K562 (cell line): ENCODE data around the gene STAT4. TPM values are rescaled to one million over a fixed set of nuclear protein-coding genes. Genes with fewer than 3 reads are reported as not detected.

ENCODE experiments used
- ATAC-seq: fragments of 200-7000 bp; cut with Tn5 transposase; 3 replicates; pipeline ENCODE4 v1.9.1; 2020; ENCODE audit warnings: moderate library complexity
- BruUV-seq: library from RNA; stranded (reverse); fragments of 400-500 nt; replicated peaks from 2 replicates; lab custom pipeline; 2021; lab: Mats Ljungman, UMichigan
- CTCF ChIA-PET: fragments of 300-600 bp; formaldehyde crosslinking; extraction: SDS; loops from one replicate; lab custom pipeline; 2021; ENCODE audit warnings: low intra/inter-chr PET ratio; lab: Yijun Ruan, JAX
- POLR2A ChIA-PET: fragments of 300-600, 350-650 bp; sonication (Branson Sonifier 250); formaldehyde crosslinking; extraction: SDS; loops from one replicate; lab custom pipeline; 2021; ENCODE audit warnings: antibody characterized with exemption, inconsistent platforms; lab: Yijun Ruan, JAX
- DNase-seq, 4 experiments: peaks; one replicate each; pipeline versions ENCODE4 v3.0.0 to v3.0.0-alpha.2; 2011 to 2018; ENCODE audit warnings: low spot score in 3 of 4, mixed read lengths in 3 of 4; ENCODE audit errors: extremely low read depth in 1 of 4
- FAIRE-seq: peaks from 2 replicates; lab custom pipeline; 2011; peaks lifted over from hg19 to GRCh38; lab: Jason Lieb, UNC
- H2AFZ ChIP-seq: 2 replicates; pipeline ENCODE4 v1.6.0; 2011; ENCODE audit warnings: low read depth, low read length, control low read depth, inconsistent platforms
- H3K27ac ChIP-seq: fragments of 200-600 bp; 3 replicates; pipeline ENCODE4 v1.8.0; 2011; ENCODE audit warnings: low read depth, mild to moderate bottlenecking, control low read depth, inconsistent platforms, low read length, moderate library complexity, mixed read lengths; ENCODE audit errors: extremely low read depth
- H3K27me3 ChIP-seq, 2 experiments: fragments of 300-600 bp in 1 of 2; 2 replicates in 1 of 2; 3 replicates in 1 of 2; pipeline versions ENCODE4 v1.6.0 to v1.8.0; 2011; ENCODE audit warnings: inconsistent platforms in 2 of 2, low read length in 2 of 2, mild to moderate bottlenecking in 1 of 2, mixed read lengths in 1 of 2, moderate library complexity in 1 of 2; ENCODE audit not compliant: control insufficient read depth in 2 of 2, insufficient read depth in 2 of 2
- H3K36me3 ChIP-seq: fragments of 300-600 bp; 3 replicates; pipeline ENCODE4 v1.8.0; 2011; ENCODE audit warnings: mild to moderate bottlenecking, low read length, inconsistent platforms; ENCODE audit not compliant: control insufficient read depth, insufficient read depth
- H3K4me1 ChIP-seq, 2 experiments: fragments of 200-600 bp in 1 of 2; replicated peaks in 1 of 2; 2 replicates in 1 of 2; 3 replicates in 1 of 2; pipeline versions ENCODE4 v1.5.1 to v1.8.0; 2011; ENCODE audit warnings: inconsistent platforms in 2 of 2, low read length in 2 of 2, mild to moderate bottlenecking in 1 of 2, mixed read lengths in 1 of 2, moderate library complexity in 1 of 2; ENCODE audit not compliant: control insufficient read depth in 2 of 2, insufficient read depth in 2 of 2
- H3K4me2 ChIP-seq: 2 replicates; pipeline ENCODE4 v1.6.1; 2011; ENCODE audit warnings: low read length, control low read depth, inconsistent platforms, mixed read lengths; ENCODE audit not compliant: insufficient read depth
- H3K4me3 ChIP-seq: fragments of 200-600 bp; sonication (generic), shearing (Covaris generic); 2 replicates; pipeline ENCODE4 v1.5.1; 2016; ENCODE audit warnings: control low read depth, inconsistent platforms
- H3K79me2 ChIP-seq: fragments of 200-600 bp; 3 replicates; pipeline ENCODE4 v1.8.0; 2011; ENCODE audit warnings: low read length, inconsistent platforms; ENCODE audit not compliant: control insufficient read depth, insufficient read depth
- H3K9ac ChIP-seq, 2 experiments: 2 replicates each; pipeline versions ENCODE4 v1.6.0 to v1.6.1; 2011; ENCODE audit warnings: low read depth in 2 of 2, low read length in 2 of 2, control low read depth in 1 of 2, inconsistent platforms in 1 of 2, mild to moderate bottlenecking in 1 of 2, mixed read lengths in 1 of 2; ENCODE audit not compliant: insufficient read depth in 1 of 2
- H3K9me1 ChIP-seq: one replicate; pipeline ENCODE4 v1.6.0; 2011; ENCODE audit warnings: inconsistent platforms, mild to moderate bottlenecking, low read length, moderate library complexity; ENCODE audit not compliant: control insufficient read depth, insufficient read depth
- H3K9me3 ChIP-seq: replicated peaks from 2 replicates; pipeline ENCODE4 v1.5.1; 2011; ENCODE audit warnings: low read depth, low read length, inconsistent platforms; ENCODE audit not compliant: control insufficient read depth, insufficient read depth
- H4K20me1 ChIP-seq: replicated peaks from 2 replicates; pipeline ENCODE4 v1.6.1; 2011; ENCODE audit warnings: low read length, inconsistent platforms, mixed read lengths; ENCODE audit not compliant: control insufficient read depth, insufficient read depth
- ARID1B ChIP-seq: fragments of 450-650 bp; IDR thresholded peaks from 2 replicates; pipeline ENCODE4 v1.6.1; 2016; ENCODE audit warnings: antibody characterized with exemption, mild to moderate bottlenecking, inconsistent platforms
- DNMT1 ChIP-seq: fragments of 450-650 bp; IDR thresholded peaks from 2 replicates; pipeline ENCODE4 v1.6.1; 2016; ENCODE audit warnings: antibody characterized with exemption, mild to moderate bottlenecking
- ERF ChIP-seq: fragments of 450-650 bp; formaldehyde crosslinking; IDR thresholded peaks from 2 replicates; pipeline ENCODE4 v1.4.0; 2020; ENCODE audit warnings: mild to moderate bottlenecking, mixed read lengths
- ETS2 ChIP-seq: IDR thresholded peaks from 2 replicates; pipeline ENCODE4 v1.6.1; 2016; ENCODE audit warnings: borderline replicate concordance, missing genetic modification characterization, mild to moderate bottlenecking, moderate library complexity, missing compliant biosample characterization; ENCODE audit not compliant: poor library complexity, severe bottlenecking
- HNRNPLL ChIP-seq: fragments of 200-400 bp; formaldehyde crosslinking; IDR thresholded peaks from 2 replicates; pipeline ENCODE4 v1.6.1; 2017; ENCODE audit warnings: low read length, low read depth, mild to moderate bottlenecking; ENCODE audit not compliant: poor library complexity, severe bottlenecking
- MXI1 ChIP-seq: IDR thresholded peaks from 2 replicates; pipeline ENCODE4 v1.6.1; 2011; ENCODE audit warnings: low read depth, mild to moderate bottlenecking, improper control_type of control experiment, low read length
- NCOA4 ChIP-seq: fragments of 450-650 bp; IDR thresholded peaks from 2 replicates; pipeline ENCODE4 v1.6.1; 2018; ENCODE audit warnings: mild to moderate bottlenecking; ENCODE audit not compliant: partially characterized antibody
- PHTF2 ChIP-seq: fragments of 250-450 bp; sonication (Bioruptor Pico); IDR thresholded peaks from 2 replicates; pipeline ENCODE4 v1.5.0; 2021; ENCODE audit warnings: mild to moderate bottlenecking
- PTTG1 ChIP-seq: fragments of 450-650 bp; IDR thresholded peaks from 2 replicates; pipeline ENCODE4 v1.6.1; 2016; ENCODE audit warnings: low read depth, mild to moderate bottlenecking, missing genetic modification characterization, missing compliant biosample characterization
- PURB ChIP-seq: sonication (generic); formaldehyde crosslinking; IDR thresholded peaks from 2 replicates; pipeline ENCODE4 v1.9.0; 2021; ENCODE audit warnings: low read depth, mild to moderate bottlenecking, missing genetic modification reagents
- SFPQ ChIP-seq: fragments of 200-400 bp; formaldehyde crosslinking; IDR thresholded peaks from 2 replicates; pipeline ENCODE4 v1.6.1; 2017; ENCODE audit warnings: mild to moderate bottlenecking, low read depth, low read length, moderate library complexity
- TSC22D4 ChIP-seq: fragments of 450-650 bp; IDR thresholded peaks from 2 replicates; pipeline ENCODE4 v1.6.1; 2016; ENCODE audit warnings: missing genetic modification characterization, missing biosample characterization, control low read depth
- ZFP30 ChIP-seq: fragments of 250-450 bp; sonication (Bioruptor Pico); IDR thresholded peaks from 2 replicates; pipeline ENCODE4 v1.8.0; 2022; ENCODE audit warnings: moderate library complexity, mild to moderate bottlenecking, inconsistent platforms, borderline replicate concordance
- ZNF143 ChIP-seq: sonication (generic); formaldehyde crosslinking; IDR thresholded peaks from 2 replicates; pipeline ENCODE4 v1.9.0; 2022; ENCODE audit warnings: mild to moderate bottlenecking, missing genetic modification reagents
- ZNF444 ChIP-seq: fragments of 250-450 bp; sonication (Bioruptor Pico); IDR thresholded peaks from 2 replicates; pipeline ENCODE4 v1.4.0; 2020; ENCODE audit warnings: mild to moderate bottlenecking, moderate library complexity
- ZNF707 ChIP-seq: fragments of 250-450 bp; sonication (Bioruptor Pico); conservative IDR thresholded peaks from 2 replicates; pipeline ENCODE4 v1.8.0; 2022; ENCODE audit warnings: inconsistent platforms, mild to moderate bottlenecking, moderate library complexity
- WGBS: fragments of 100-300 bp; shearing (Covaris generic); methylation state at CpG from one replicate; pipeline ENCODE4 v1.1.6; 2016; ENCODE audit warnings: low coverage, mixed read lengths; ENCODE audit not compliant: insufficient coverage; ENCODE audit errors: missing lambda C conversion rate; 5-methylcytosine and 5-hydroxymethylcytosine counted together
- in situ Hi-C: fragments of 300-500 bp; cut with MboI; formaldehyde crosslinking; loops from 4 replicates; pipeline ENCODE4 v1.15.0; 2018; ENCODE audit warnings: inconsistent platforms, mixed read lengths
- intact Hi-C: fragments of 100-400 bp; cut with micrococcal nuclease; formaldehyde crosslinking; loops from 2 replicates; pipeline ENCODE4 v1.14.2; 2022
- polyA plus RNA-seq, 8 experiments: library from polyadenylated mRNA; depleted of rRNA in 4 of 8; stranded (reverse) in 5 of 8; unstranded in 3 of 8; fragments of >200 nt; fragmentation: Nextera tagmentation in 2 of 8; fragmentation: Illumina TruSeq in 1 of 8; extraction: Ambion mirVana in 2 of 8; extraction: Trizol in 1 of 8; gene quantifications; 2 replicates each; pipeline versions ENCODE4 v1.2.1 to v1.2.3, GENCODE V29; 2011 to 2014; ENCODE audit warnings: inconsistent platforms in 1 of 8, missing spikeins in 1 of 8
- total RNA-seq, 7 experiments: library from RNA; depleted of rRNA in 6 of 7; stranded (reverse); fragments of >200 nt in 6 of 7; fragmentation: Illumina TruSeq in 2 of 7; extraction: Trizol in 2 of 7; gene quantifications; 2 replicates each; pipeline versions ENCODE4 v1.2.1 to v1.2.3, GENCODE V29; 2011 to 2021; ENCODE audit warnings: low replicate concordance in 1 of 7
- TF ChIP-seq, protein P1 (sequence below): fragments of 450-650 bp; formaldehyde crosslinking; IDR thresholded peaks from 2 replicates; pipeline ENCODE4 v1.4.0; 2020; ENCODE audit warnings: mild to moderate bottlenecking, moderate library complexity

STAT4 gene
- total and polyA plus RNA-seq, 9 of the 15 experiments (the other 6 are each of a cell fraction or from before 2014, with no cell fraction given) = 0.01 to 0.06 (median 0.03) TPM; not detected in 6

DNA sequence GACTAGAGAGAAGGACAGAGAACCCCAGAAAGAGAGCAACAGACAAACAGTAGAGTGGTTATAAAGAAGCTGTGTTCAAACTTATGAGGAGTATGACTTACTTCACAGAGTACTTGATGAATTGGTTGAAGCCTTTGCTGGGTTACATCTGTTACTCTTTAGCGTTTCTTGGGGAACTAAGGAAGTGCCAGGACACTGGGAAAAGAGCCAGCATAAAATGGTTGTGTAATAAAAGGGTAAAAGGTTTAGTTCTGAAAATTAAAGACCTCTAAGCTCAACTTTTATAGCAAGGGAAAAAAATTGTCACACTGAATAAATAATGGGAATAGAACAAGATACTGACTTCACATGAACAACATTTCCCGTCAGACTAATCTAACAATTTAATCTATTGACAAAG lies 17.0 kb upstream of the STAT4 start:
- in situ Hi-C loops = no loop called here
- Histone ChIP-seq H3K4me2 (no peak overlapping the region), H3K79me2 (no peaks in the 10 kb centered on the region), H2AFZ (no peak overlapping the region), H3K27ac (no peak overlapping the region), H3K9ac (no peak overlapping the region), H3K36me3 (no peaks in the 10 kb centered on the region), H4K20me1 (no peaks in the 10 kb centered on the region), H3K9me3 (no peaks in the 10 kb centered on the region), H3K4me1 (no peaks in the 10 kb centered on the region), H3K27me3 (peaks cover 0 to 4% of the 10 kb centered on the region in 2 experiments; a peak in 1 of 5 replicates), H3K4me3 (no peak overlapping the region), H3K9me1 (no peaks in the 10 kb centered on the region)
- no peak for FAIRE-seq
- TF ChIP-seq ARID1B (no peak), ZNF143 (no peak), DNMT1 (no peak), ETS2 (tag) (no peak), PURB (CRISPR knock-in tag) (no peak), ZFP30 (CRISPR knock-in tag) (no peak), PHTF2 (CRISPR knock-in tag) (no peak), TSC22D4 (tag) (no peak), ERF (no peak), ZNF707 (CRISPR knock-in tag) (no peak), NCOA4 (no peak), SFPQ (no peak), ZNF444 (CRISPR knock-in tag) (no peak), HNRNPLL (no peak), PTTG1 (tag) (no peak), MXI1 (no peak)
- TF ChIP-seq, protein P1, sequence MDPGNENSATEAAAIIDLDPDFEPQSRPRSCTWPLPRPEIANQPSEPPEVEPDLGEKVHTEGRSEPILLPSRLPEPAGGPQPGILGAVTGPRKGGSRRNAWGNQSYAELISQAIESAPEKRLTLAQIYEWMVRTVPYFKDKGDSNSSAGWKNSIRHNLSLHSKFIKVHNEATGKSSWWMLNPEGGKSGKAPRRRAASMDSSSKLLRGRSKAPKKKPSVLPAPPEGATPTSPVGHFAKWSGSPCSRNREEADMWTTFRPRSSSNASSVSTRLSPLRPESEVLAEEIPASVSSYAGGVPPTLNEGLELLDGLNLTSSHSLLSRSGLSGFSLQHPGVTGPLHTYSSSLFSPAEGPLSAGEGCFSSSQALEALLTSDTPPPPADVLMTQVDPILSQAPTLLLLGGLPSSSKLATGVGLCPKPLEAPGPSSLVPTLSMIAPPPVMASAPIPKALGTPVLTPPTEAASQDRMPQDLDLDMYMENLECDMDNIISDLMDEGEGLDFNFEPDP (CRISPR knock-in tag) = no peak
- intact Hi-C loops = no loop called here
- no peak for DNase-seq
- POLR2A ChIA-PET = interaction anchor here (1.4 kb wide), 1 partner anchor 12 kb away, joined by 3 read pairs; no protein-coding TSS in a partner anchor
- 0% methylated on average over 2 of the region's 2 CpGs for WGBS
- no peak for ATAC-seq
- CTCF ChIA-PET = no interaction called here
- no TSS peak for BruUV-seq
